OCI-LY1 (cell line): ENCODE measurements around the gene RHPN2.

Experiments
- CTCF ChIP-seq: fragments of 200-600 bp; sonication (generic), shearing (Covaris generic); IDR thresholded peaks from 2 replicates; pipeline ENCODE4 v1.5.1; 2017; ENCODE audit warnings: mild to moderate bottlenecking, antibody characterized with exemption, low read length, moderate library complexity, mixed read lengths
- EZH2 ChIP-seq: fragments of 200-600 bp; sonication (generic), shearing (Covaris generic); IDR thresholded peaks from 2 replicates; pipeline ENCODE4 v1.8.0; 2017; ENCODE audit warnings: borderline replicate concordance, mixed run types, mild to moderate bottlenecking, antibody characterized with exemption, low read length, moderate library complexity, mixed read lengths

- TF ChIP-seq CTCF (no peak), EZH2 (no peak)
Measured at GRCh38 chr19:33063356-33063752, 1.3 kb downstream of the RHPN2 start.
